Mammary epithelial cell (primary cell): ENCODE results near the gene ALOX12B.

Experiments used
- EZH2 ChIP-seq: IDR thresholded peaks from 2 replicates; pipeline ENCODE4 v1.6.1; 2012; ENCODE audit warnings: low read length, inconsistent platforms, borderline replicate concordance
- TF ChIP-seq, protein P1 (sequence below), 2 donors: IDR thresholded peaks in 1 of 2; conservative IDR thresholded peaks in 1 of 2; 2 replicates each; pipeline ENCODE4 v1.5.1; 2011 to 2012; ENCODE audit warnings: inconsistent platforms in 2 of 2, low read length in 2 of 2, mild to moderate bottlenecking in 2 of 2, control low read depth in 1 of 2, low read depth in 1 of 2; ENCODE audit not compliant: insufficient read depth in 1 of 2; ENCODE audit errors: extremely low read depth in 1 of 2

DNA sequence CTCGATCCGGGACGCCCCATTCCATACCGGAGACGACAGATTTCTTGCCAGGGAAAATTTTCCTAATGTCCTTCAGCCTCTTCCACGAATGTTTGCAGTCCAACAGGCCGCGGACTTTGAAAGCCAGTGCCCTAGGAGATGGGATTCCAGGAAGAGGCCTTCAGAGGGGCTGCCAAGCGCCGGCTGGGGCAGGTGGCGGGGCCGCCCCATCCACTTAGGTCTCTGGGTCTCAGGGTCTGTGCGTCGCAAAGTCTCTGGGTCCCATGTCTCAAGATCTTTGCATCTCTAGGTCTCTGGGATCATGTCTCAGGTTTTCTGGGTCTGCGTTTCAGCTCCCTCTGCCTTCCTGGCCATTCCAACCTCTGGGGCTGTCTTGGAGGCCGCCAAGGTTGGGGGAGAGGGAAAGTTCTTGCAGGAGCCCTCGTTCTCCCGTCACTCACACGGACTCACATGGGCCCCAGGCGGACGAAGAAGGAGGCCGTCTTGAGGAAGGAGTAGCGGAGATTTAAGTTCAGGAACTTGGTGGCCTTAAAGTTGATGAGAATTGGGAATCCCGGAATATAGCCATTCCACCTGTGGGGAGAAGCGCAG is 7.2 kb downstream of the ALOX12B start:
- TF ChIP-seq, protein P1, sequence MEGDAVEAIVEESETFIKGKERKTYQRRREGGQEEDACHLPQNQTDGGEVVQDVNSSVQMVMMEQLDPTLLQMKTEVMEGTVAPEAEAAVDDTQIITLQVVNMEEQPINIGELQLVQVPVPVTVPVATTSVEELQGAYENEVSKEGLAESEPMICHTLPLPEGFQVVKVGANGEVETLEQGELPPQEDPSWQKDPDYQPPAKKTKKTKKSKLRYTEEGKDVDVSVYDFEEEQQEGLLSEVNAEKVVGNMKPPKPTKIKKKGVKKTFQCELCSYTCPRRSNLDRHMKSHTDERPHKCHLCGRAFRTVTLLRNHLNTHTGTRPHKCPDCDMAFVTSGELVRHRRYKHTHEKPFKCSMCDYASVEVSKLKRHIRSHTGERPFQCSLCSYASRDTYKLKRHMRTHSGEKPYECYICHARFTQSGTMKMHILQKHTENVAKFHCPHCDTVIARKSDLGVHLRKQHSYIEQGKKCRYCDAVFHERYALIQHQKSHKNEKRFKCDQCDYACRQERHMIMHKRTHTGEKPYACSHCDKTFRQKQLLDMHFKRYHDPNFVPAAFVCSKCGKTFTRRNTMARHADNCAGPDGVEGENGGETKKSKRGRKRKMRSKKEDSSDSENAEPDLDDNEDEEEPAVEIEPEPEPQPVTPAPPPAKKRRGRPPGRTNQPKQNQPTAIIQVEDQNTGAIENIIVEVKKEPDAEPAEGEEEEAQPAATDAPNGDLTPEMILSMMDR (conservative IDR thresholded peaks at IDR 0.05 in 1 of 2, IDR thresholded peaks at IDR 0.05 in 1 of 2; ENCODE audit: extremely low read depth in 1 of 2, insufficient read depth in 1 of 2, low read depth in 1 of 2, low read length in 2 of 2) = no peak
- no peak for TF ChIP-seq EZH2
